NCI-H524 treated with DMSO at 0.1 percent for 48 hours (cell line): Measurements from ENCODE around the gene HMGCS1.
A peak's percentile ranks its signal among the peaks of the same experiment; 100 is the strongest.
"Not testable (repeated sequence)": the region's sequence is repeated elsewhere in the genome, so short reads cannot be mapped to it uniquely, and the experiment has no call there.

ENCODE experiments used
- DNase-seq: peaks from one replicate; lab custom pipeline; 2025; lab: John Stamatoyannopoulos, UW

Gene HMGCS1

DNA sequence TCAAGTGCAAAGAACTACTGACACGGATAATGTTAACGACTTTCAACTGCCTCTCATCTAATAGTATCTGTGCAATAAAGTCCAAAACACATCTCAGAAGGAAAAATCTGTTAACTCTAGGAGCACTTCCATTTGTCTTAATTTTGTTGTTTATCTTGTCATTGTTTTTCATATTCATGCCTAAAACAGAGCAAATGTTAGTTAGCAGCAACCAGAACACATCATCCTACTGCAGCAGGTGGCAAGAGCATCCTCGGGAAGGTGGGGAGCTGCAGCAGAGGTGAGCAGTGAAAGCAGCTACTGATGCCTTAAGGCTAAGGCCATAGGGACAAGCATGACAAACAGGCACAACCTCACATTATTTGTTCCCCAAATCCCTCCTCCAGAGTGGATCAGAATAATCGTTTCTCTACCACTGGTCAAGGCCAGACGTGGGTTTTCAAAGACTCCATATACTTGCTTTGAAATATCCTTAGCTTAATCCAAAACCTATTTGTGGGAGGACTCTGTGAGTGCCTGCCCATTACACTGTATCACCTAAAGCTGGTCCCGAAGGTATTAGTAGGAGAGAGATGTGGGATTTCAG is 1.0 kb downstream of the HMGCS1 start:
- DNase-seq = no peak

DNA sequence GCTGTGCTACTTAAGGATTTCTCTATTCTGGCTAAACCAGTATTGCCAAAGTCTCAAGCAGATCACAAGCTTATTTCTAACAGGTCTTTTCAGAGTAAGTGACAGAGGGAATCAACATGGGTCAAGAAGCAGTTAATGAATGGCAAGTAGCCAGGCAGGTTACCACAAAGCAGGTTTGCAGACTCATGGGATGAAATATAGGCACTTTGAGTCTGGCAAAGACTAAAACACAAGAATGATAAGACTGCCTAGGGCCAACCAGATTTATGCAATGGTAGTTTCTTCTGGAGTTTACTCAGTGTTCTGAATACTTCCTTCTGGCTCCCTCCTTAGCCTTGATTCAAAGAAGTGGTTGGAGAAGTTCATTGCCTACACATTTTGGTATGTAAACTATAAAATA is 3.6 kb downstream of the HMGCS1 start:
- DNase-seq = no peak

DNA sequence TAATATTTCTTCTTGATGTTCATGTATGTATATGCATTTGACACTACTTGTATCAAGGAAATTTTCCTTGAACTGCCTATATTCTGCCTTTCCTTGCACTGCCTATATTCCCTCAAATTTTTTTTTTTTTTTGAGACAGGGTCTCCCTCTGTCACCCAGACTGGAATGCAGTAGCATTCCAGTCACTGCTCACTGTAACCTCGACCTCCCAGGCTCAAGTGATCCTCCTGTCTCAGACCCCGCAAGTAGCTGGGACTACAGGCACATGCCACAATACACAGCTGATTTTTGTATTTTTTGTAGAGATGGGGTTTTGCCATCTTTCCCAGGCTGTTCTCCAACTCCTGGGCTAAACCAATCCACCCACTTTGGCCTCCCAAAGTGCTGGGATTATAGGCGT is 4.1 kb downstream of the HMGCS1 start:
- DNase-seq = no peak

DNA sequence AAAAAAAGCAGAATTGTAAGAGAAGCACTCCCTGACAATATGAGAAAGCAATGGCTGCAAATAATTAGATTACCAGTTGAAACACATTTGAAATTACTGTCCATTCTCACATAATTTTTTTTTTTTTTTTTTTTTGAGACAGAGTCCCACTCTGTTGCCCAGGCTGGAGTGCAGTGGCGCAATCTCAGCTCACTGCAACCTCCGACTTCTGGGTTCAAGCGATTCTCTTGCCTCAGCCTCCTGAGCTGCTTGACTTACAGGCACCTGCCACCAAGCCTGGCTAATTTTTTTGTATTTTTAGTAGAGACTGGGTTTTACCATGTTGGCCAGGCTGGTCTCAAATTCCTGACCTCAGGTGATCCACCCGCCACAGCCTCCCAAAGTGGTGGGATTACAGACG is 6.3 kb downstream of the HMGCS1 start:
- not testable (repeated sequence) for DNase-seq

DNA sequence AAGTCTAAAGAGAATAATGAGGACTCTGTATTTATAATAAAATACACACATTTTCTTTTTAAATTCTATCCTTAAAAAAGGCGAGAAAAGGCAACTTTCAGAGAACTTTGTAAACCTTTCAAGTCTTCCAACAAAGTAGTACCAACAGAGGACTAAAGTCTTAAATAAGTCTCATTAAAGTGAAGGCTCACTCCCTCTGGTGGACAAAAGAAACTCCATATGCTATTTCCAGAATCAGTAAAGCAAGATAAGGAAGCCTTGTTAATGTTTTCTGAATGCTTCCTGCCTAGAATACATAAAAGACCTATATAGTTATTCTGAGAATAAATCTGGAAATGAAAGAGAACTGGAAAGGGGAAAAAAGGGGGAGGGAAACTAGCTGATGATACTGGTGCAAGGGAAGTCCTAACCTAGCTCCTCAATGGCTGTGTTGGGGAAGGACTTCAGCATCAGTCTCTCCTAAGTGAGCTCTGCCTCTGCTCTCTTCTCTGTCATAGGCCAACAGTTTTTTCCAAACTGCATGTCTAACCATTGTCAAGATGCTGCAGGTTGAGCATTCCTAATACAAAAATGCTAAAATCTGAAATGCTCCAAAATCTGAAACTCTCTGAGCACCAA is 7.2 kb downstream of the HMGCS1 start:
- peak; percentile 26 for DNase-seq

DNA sequence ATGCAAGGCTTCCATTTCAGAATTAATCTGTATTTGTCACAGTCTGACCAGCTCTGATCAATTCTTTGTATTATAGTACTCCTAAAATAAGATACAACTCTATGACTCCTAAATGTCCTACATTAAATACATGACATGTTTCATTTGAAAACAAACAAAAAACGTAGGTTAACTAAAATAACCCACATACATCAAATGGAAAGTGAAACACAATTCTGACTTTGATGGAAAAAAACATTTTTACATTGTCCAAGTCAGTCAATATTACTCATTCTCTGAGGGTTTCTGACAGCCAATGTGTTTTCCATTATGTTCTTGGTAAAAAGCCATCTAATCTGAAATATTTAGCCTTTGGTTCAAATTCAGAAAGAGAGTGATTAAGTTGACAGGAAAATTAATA is 8.7 kb downstream of the HMGCS1 start:
- DNase-seq = no peak

DNA sequence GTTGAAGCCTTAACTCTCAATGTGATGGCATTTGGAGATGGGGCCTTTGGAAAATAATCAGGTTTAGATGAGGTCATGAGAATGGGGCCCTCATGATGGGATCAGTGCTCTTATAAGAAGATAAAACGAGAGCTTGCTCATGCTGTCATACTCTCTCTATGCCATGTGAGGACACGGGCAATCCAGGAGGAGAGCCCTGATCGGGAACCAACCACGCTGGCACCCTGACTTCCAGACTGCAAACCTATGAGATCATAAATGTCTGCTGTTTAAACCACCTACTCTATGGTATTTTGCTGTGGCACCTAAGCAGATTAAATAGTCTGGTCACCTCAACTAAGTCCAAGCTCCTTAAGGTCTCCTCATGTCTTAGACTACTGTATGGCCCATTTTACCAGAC is 10.0 kb downstream of the HMGCS1 start:
- DNase-seq = no peak

DNA sequence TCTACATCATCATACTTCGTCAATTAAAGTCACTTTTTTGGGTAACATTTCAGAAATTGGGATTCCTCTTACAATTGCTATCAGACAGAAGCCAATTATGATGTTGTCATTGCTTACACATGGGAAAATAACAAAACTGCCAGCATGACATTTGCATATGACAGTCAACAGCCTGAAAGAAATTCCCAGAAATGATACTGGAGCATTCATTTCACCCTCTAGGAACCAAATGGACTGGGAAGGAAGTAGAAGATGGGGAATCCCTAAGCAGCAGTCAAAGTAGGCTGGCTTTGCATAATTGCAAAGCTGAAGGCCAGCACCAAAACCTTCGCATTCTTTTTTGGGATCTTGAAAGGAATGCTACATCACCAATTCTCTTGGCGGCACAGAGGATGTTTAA is 10.7 kb downstream of the HMGCS1 start:
- no peak for DNase-seq

DNA sequence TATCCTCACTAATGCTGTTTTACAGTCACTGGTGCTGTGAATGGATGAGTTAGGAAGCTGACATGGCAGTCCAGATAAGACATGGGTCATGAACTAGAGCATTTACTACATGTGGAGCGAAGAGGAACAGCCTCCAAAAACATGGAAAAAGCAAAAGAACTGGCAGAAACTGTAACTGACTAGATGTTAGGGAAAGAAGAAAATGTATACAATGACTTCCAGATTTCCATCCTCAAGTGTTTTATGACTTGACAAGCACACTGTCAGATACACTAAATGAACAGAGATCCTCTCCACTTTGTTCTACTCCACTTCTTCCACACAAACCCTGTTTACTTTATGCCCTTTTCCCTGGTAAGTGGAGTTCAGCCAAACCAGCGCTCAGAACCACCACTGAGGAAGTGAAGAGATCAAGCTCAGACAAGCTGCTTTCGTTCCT is 11.5 kb downstream of the HMGCS1 start:
- DNase-seq = no peak

DNA sequence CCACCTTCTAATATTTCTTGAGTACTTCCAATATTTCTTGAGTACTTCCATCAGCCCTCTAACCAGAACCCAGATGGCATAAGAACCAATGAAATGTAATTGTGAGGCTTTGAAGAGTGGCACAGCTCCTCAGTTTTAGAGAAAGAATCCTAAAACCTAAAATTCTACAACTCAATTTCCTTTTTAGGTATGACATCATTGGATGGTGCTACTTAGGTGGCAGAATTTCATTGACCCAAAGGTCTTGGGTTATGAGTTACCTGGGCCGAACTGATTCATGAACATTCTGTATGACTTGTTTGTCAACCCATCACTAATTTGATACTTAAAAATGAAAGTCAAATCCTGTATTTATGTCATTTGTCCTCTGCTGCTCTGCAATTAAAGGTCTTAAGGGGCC is 13.1 kb downstream of the HMGCS1 start:
- DNase-seq = no peak

DNA sequence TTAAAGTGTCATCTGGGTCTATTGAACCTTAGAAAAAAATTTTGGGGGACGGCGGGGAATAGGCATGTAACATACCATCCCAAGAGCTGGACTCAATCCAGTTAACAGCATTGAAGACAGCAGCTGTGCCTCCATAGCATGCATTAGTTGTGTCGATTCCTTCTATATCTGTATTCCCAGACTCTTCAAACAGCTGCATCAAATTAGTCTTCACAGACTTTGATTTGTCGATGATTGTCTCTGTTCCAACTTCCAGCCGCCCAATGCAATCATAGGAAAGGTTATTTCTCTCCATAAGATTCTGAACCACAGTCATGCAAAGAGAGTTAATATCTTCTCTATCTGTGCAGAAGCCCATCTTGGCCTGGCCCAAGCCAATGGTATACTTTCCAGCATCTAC is 14.8 kb downstream of the HMGCS1 start:
- DNase-seq = no peak

DNA sequence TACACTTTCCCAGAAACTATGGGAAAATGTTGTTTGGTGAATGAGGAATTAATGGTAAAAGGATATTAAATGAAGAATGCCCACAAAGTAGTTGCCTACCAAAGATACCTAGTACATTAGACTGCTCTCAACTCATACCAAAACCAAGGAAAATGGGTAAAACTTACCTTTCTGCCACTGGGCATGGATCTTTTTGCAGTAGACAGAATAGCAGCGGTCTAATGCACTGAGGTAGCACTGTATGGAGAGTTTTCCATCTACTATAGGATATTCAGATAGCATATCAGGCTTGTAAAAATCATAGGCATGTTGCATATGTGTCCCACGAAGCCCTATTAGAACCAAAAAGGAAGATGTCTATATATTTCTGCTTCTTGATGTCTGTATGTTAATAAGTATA is 16.4 kb downstream of the HMGCS1 start:
- DNase-seq = no peak

DNA sequence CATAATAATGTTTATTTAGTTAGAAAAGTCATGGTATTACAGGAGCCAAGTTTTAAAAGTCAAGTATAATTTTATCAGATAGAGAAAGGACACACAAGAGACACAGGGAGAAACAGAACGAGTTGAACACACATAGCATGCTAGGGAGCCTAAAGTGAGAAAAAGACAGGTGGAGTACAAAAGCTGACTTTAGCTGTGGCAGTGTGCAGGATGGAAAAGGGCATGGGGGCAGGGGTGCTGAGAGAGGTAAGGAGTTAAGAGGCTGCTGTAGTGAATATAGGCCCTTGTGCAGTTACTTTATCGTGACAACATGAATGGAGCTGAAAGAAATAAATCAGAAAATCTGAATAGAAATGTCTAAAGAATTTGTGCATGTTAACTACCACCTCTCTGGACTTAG is 18.0 kb downstream of the HMGCS1 start:
- no peak for DNase-seq

DNA sequence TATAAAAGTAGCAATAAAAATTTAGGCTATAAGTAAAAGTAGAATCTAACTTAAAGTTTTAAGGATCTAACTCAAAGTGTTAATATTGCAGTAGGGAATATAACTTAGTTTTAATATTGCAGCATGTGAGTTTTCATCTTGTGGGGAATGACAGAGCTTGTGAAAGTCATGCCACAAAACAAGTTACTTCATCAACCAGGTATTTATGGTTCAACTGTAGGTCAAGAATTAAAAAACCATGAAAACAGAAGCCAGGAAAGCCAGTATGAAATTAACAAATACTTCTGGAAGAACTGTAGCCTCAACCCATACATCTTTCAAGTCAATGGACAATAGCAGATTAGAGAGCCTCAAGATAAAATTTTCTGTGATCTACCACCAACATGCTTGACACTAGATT is 19.0 kb downstream of the HMGCS1 start:
- DNase-seq = no peak

DNA sequence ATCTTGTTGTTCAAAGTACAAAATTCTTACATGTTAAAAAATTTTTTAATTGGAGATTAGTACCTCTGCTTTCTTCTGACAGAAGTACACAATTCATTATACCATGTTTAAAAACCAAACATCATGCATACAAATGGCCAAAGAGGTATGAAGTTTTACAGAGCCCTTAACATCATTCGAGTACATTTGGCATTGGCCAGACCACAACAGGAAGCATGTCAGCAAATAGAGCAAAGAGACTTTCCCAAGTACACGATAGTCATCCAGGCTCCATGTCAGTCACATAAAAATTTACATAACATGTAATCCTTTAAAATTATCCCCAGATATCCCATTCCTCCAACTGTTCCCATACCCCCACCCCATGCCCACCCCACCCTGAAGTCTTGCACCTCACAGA is 22.5 kb downstream of the HMGCS1 start:
- no peak for DNase-seq

DNA sequence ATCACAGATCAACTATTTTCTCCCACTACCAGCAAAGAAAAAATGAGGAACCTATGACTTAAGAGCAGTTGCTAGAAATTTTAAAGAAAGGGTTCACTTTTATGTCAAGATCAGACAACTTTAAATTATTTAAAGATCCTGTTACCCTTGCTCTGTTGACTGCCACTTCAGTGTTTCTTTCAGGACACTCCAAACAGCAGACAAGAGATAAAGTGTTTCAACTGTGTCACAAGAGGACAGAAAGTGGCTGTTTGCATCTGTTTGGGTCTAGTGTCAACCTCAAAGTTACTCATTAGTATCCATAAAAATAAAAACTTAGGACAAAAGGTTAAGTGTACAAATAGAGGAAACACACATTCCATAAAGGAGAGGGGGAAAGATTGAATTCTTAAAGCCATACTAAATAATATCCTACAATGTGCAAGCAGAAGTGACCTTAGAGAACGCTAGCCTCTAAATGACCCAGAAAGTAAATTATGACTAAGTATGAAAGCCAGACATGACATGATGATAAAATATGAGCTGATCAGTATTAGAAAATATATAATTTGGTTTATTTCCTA is 24.9 kb downstream of the HMGCS1 start:
- DNase-seq = no peak

DNA sequence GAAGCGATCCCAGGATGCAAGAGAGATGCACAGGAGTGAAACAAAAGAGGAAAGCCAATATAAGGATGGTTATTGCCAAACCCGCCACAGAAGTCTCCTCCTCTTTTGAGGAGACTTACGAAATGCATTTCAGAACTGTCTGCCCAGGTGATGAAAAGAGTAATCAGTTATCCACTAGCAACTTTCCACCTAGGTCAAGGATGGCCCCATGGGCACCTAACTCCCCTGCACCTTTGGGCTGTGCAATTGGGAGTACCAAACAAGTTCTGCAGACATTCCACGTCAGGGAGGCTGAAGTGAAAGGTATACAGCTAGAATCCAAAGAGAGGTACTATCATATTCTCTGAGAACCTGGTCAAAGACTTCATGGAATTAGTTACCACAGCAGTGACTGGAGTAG is 25.7 kb downstream of the HMGCS1 start:
- DNase-seq = no peak

DNA sequence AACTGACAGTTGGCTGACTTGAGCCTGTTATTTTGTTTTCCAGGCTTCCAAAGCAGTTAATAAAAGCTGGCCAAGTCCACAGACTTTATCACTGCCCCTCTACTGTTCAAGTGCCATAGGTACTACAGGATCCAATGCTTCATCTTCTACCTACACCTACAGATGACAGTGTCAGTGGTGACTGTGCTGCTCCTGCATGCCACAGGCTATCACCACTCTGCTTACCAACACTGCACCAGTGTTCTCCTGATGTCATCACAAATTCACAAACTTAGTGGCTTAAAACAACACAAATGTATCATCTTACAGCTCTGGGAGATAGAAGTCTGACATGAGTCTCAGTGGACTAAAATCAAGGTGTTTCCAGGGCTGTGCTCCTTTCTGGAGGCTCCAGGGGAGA is 26.6 kb downstream of the HMGCS1 start:
- DNase-seq = no peak

DNA sequence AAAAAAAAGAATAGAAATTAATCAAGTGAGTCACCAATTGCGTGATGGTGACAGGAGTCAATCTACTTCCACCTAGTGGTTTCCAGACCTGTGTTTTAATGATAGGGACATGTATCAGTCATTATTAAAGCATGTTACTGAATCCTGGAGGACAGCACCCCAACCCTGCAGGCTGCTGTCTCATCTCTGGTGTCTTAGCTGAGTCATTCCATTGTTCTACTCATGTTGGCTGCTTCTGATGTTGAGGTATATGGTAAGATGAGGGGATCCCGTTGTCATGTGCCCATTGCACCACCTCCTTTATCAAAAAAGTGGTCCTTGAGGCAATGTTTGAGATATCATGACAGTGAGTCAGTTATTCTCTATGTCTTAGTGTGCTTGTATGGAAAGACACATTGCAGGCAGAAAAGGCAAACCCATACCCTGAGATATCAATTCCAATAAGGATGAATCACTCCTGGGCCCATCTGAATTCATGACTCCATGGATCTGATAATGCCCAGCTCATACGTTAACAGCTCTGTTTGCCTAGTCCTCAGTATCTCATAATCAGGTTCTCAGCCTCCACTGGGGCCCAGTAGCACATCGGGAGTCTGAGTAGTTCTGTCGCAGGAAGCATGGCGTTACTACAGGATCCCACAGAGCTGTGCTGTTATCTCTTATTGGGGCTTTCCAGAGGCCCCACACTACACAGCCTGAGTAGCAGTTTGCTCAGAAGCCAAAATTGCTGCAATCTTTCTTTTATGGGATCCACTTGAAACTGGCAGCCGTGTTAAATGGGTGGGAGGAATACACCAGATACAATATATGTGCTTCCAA is 31.2 kb downstream of the HMGCS1 start:
- no peak for DNase-seq

DNA sequence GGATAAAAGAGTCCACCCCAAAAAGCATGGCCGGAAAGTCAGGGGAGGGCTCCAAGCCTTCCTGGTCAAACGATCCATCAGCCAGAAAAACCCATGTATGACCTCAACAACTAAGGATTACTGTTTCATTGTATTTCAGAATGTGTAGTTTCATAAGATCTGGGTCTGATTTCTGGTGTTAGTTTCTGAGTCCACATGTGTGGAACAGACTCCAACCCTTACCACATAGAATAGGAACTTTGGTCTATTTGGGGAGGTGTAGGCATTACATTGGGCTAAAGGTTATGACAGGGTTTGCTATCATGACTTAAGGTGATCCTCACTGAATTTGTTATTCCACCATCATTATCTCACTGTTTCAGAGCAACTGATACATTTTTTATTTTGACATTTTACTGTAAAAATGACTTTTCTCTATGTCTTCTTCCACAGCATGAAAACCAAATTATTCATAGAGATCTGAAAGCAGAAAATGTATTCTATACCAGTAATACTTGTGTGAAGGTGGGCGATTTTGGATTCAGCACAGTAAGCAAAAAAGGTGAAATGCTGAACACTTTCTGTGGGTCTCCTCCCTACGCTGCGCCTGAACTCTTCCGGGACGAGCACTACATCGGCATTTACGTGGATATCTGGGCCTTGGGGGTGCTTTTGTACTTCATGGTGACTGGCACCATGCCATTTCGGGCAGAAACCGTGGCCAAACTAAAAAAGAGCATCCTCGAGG is 33.5 kb downstream of the HMGCS1 start:
- DNase-seq = no peak

DNA sequence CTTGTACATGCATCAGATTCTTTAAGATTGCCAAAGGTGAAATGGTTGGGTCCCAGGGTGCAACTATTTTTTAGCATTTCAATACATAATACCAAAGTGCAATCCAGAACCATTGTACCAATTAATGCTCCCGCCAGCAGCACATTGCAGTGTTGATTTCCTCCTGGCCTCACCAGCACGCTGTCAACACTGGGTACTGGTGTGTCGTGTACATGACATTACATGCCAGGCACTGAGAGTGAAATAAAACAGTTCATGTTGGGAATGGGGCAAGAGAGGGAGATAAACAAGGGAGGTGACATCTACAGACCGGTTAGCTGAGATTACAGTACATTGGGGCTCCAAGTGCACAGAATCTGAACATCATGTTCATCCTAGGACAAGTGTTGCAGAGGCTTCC is 37.8 kb downstream of the HMGCS1 start:
- no peak for DNase-seq

DNA sequence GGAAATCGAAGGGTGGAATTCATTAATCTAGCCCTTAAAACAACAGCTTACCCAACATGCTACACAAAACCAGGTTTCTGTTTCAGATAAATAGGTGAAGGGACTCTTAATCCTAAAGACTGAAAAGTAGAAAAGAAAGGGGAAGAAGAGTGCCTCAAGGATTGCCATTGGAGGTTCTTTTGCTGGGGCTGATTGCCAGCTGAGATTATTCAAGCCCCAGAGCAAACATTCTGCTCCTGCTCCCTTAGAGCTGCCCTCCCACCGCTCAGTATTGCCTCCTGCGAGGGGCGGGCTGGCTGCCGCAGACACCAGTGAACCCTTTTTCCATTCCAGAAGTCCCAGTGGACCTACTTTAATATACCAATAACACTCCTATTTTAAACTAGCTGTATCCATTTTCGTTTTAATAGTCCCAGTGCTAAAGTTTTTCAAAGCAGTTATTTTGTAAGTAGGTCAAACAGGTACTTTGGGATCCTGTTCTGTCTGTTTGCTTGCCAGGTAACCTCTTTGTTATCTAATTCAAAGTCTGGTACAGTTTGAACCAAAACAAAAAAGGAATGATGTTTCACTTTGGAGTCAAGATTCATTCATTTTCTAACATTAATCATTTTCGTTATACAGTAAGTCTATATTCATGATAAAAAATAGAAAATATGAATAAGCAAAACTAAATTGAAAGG is 38.6 kb downstream of the HMGCS1 start:
- DNase-seq = no peak
